H54 (cell line): ENCODE measurements around the gene JAG1.
A peak's percentile ranks its signal among the peaks of the same experiment; 100 is the strongest.

Source experiments
- DNase-seq: peaks from one replicate; pipeline ENCODE4 v3.0.0; 2011; ENCODE audit warnings: low spot score, mixed read lengths; ENCODE audit not compliant: insufficient read length
- FAIRE-seq: peaks from 3 replicates; lab custom pipeline; 2011; peaks lifted over from hg19 to GRCh38; lab: Jason Lieb, UNC
- POLR2A ChIP-seq: IDR thresholded peaks from 2 replicates; pipeline ENCODE4 v1.6.1; 2011; ENCODE audit warnings: low read depth, mild to moderate bottlenecking, low read length

JAG1 gene

DNA sequence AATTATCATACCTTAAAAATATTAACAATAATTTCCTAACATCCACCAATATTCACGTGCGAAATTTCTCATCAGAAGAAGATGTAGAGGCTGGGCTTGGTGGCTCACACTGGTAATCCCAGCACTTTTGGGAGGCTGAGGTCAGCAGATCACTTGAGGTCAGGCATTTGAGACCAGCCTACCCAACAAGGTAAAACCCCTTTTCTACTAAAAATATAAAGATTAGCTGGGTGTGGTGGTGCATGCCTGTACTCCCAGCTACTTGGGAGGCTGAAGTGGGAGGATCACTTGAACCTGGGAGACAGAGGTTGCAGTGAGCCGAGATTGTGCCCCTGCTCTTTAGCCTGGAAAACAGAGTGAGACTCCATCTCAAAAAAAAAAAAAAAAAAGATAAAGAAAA is 36.1 kb upstream of the JAG1 start:
- DNase-seq (no peak), FAIRE-seq (no peak)
- no peak for TF ChIP-seq POLR2A

DNA sequence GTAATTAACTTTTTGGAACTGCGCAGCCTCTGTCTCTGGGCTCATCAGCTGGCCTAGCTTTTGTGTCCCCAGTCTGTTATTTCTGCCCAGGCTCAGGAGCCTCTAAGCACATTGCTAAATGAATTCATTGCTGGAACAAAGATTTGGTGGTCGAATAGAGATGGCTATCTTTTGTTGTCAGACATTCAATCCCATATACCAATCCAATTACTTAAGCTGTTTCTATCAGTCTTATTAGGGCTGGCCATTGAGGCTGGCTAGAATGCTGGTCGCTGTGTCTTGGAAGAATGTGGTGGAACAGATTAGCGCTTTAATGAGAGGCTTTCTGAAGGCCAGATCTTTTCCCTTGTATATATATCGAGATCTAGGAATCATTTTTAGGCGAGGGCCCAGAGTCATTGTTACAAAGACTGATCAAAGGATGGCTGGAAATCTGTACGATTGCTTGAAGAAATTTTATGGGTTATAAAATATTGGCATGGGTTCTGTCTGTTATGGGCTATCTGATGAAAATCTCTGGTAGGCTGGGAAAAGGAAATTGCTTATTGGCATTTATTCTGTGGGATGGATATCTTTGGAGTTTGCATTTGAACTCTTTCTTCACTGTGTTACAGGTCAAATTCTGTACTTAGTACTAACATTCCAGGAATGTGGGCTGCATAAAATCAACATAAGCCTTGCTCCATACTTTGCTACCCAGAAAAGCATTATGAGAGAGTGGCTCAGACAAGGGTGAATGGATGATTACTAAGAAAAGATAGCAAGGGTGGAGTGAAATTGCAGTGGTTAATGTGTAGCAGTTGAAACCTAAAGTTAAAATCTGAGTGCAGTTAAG is 34.8 kb upstream of the JAG1 start:
- no peak for TF ChIP-seq POLR2A
- peak; percentile 20 for DNase-seq
- FAIRE-seq: no peak

DNA sequence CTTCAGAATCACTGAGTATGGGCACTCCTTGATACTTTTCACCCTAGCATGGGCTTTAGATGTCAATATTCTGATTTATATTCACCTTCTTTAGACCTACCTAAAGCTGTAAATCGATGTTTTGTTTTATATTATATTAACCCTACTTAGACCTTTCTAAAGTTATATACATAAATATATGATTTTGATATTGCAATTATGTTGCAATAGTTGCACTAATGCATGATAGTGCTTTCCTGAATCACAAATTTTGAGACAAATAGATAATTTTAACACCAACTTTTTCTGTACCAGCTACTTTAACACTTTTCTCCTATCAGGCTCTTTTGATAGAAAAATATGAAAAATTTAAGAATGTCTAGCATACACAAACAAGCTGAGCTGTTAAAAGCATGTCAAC is 34.0 kb upstream of the JAG1 start:
- FAIRE-seq (no peak), DNase-seq (no peak)
- no peak for TF ChIP-seq POLR2A

DNA sequence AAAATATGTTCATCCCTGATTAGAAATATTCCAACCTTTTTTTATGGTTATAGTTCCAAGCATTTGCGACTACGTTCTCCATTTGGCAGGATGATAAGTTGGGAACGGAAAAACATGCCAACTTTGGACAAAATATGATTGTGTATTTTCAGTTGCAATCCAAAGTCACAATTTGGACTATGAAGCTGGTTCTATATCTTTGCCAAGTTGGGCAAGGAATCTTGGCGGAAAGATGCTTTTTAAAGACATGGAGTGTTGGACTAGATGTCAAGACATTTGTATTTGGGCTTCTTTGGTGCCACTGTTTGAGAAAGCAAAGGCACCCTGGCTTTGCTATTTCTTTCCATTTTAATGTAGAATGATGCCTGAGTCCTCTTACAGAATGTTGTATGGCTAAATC is 33.3 kb upstream of the JAG1 start:
- FAIRE-seq (no peak), DNase-seq (no peak)
- no peak for TF ChIP-seq POLR2A

DNA sequence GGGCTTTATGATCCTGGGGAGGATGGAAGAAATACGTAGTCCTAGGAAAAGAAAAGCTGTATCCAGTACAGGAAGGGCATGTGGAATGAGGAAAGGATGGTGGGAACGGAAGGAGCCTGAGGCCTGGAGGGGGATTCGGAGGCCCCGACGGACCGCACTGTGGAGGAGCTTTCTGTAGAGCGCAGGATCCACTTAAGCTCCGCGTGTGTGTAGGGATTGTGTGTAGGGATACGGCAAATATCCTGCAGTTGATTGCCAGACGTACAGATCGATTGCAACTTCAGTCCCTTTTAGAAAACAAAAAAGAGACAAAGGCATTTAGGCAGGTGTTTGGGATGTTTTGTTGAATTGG is 32.6 kb upstream of the JAG1 start:
- FAIRE-seq (no peak), DNase-seq (no peak)
- no peak for TF ChIP-seq POLR2A

DNA sequence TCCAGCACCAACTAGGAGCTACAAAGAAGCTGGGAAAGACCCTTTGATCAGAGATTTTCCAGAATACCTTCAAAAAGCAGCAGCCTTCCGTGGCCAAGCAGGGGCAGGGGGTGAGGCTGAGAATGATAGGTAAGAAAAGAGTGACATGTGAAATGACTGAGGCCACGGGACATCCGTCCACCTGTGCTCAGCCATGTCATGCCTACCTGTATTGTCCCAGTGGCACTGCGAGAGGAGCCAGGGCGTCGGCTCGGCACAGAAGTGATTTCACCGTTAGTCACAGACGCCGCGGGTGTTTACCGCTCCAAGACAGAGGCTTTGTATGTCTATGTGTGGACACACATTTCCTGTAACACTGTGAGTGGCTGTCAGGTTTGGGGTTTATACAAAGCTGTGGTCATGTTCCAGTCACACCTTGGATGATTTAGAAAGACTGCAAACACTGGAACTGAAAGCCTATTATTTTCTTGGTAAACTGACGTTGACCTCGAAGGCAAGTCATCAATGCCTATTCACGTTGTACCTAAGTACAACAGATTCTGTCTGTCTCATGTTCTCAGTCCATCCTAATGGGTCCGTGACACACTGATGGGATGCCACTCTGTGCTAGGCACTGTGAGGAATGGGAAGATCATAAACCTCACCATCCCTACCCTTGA is 32.1 kb upstream of the JAG1 start:
- DNase-seq (peak; percentile 73), FAIRE-seq (peak; percentile 93)
- TF ChIP-seq POLR2A: no peak

DNA sequence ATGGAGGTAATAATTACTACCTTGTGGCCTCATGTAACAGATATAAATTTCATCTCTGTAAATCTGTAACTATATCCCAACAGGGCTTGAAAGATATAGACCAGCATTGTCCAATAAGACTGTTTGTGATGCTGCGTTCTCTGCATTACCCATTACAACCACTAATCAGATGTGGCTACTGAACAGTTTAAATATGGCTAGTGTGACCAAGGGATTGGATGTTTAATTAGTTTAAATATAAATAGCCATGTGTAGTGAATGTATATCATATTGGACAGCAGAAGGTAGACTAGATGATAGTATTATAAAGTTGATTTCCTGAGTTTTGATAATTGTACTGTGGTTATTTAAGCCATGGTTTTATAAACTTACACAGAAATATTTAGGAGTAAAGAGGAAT is 27.8 kb upstream of the JAG1 start:
- no peak for FAIRE-seq
- no peak for DNase-seq
- no peak for TF ChIP-seq POLR2A

DNA sequence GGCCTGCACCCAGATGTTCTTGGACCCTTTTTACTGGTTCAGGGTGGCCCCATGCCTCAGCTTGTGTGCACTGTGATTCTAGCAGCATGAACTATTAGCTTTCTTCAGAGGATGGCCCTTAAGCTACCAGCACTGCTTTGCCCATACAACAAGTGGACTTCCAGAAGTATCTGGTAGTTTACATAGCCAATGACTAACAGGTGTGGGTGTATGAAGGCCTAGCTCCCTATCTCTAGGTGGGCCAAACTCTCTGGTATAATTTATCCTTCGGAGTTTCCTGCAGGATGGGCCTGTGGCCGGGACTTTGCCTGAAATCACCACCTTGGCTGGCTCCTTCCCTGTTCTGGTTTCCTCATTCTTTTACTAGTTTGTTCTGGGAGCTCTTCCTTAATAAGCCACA is 26.1 kb upstream of the JAG1 start:
- FAIRE-seq (no peak), DNase-seq (no peak)
- no peak for TF ChIP-seq POLR2A

DNA sequence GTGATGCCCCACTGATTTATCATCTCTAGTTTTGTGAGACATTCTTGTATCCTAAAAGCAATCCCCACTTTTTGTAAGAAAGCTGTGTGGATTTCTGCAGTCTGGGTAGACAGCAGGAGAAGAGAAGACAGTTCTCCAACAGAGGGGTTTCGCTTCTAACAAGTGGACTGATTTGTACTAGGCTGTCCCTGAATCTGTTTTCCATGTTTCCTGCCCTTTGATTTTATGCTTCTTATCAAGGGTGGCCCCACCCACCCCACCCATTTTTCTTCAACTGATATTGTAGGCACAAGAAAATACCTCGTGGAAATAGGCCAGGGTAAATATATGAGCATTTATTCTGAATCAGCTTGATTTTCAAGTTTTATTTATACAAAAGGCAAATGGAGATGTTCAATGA is 25.7 kb upstream of the JAG1 start:
- TF ChIP-seq POLR2A: no peak

DNA sequence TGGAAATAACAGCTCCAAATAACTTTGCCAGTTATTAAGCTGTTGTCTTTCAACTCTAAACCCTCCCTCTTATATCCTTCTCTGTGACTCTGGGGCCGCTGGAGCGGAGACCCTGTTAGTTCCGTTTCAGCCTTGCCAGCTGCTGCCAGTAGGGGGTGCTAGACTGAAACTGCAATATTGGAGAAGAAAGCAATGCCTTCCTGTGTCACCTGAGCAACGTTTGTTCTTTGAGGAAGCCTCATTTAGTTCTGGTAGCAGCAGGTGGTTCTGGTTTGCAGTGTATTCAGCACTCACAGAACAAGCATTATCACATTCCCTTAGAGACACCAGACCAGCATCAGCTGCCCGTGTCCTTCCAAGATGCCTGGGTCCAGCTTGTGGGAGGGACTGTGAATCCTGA is 22.9 kb upstream of the JAG1 start:
- DNase-seq (no peak), FAIRE-seq (no peak)
- no peak for TF ChIP-seq POLR2A

More for the DNA sequence above, 25.7 kb upstream of the JAG1 start:
- DNase-seq (no peak), FAIRE-seq (no peak)

DNA sequence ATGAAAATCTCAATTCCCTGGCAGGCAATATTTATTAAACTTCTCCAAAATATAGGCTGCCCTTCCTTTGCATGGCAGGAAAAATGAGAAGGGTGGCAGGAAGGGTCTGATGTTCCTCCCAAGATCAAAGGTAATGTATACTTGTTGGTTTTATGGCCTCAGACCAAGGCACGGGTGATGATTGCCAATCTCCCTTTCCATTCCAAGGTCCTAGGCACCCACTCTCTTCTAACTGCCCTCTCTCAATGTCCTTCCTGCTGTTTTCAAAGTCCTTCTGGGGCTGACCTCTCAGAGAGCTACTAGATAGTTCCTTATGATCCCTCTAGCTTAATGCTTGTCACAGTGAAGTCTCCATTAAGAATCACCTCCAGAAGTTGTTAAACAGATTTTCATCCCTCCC is 15.6 kb upstream of the JAG1 start:
- no peak for FAIRE-seq
- TF ChIP-seq POLR2A: no peak
- no peak for DNase-seq

DNA sequence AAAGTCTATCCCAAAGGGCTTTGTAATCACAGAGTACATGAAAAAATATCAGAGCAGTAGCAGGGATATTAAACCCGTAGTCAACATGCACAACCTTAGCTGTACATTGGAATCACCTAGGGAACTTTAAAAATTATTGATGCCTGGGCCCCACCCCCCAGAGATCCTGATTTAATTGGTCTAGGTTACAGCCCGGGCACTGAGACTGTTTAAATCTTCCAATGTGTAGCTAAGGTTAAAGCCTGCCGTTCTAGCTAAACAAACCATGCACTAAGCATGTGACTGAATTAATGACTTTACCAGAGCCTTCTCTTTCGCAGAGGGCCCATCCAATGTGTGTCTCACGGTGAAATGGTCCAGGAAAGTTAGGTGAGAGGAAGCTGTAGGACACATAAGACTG is 14.1 kb upstream of the JAG1 start:
- no peak for FAIRE-seq
- DNase-seq: no peak
- TF ChIP-seq POLR2A: no peak

DNA sequence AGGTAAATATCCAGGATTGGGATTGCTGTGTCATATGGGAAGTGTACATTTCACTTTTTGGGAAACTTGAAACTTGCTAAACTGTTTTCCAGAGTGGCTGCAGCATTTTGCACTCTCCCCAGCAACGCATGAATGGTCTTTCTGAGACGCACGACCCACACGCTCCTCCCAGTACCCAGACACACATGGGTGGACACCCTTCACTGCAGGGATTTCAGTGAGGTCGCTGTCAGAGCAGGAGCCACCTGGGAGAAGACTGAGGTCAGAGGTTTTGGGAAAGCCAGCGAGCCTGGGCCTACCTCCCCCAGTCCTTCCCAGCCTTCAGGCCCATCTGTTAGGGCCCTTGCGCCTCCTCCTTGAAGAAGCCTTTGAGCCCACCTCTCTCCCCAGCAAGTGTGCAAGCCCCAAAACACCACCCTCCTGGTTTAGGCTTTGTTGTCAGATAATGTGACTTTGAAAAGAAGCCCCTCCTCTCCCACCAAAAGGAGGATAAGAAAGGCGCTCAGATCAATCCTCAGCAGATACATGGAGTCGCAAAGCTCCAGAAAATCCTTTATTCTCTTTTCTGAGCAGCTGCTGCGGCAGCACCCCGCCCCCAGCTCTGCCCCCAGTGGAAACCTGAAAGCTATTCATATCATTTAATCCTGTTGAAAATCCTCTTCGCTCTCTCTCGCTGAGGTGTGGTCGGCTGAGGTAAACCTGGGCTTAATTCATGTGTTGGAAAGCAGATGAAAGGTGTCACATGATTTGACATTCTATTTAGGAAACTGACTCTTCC is 12.7 kb upstream of the JAG1 start:
- no peak for DNase-seq
- FAIRE-seq: no peak
- no peak for TF ChIP-seq POLR2A

DNA sequence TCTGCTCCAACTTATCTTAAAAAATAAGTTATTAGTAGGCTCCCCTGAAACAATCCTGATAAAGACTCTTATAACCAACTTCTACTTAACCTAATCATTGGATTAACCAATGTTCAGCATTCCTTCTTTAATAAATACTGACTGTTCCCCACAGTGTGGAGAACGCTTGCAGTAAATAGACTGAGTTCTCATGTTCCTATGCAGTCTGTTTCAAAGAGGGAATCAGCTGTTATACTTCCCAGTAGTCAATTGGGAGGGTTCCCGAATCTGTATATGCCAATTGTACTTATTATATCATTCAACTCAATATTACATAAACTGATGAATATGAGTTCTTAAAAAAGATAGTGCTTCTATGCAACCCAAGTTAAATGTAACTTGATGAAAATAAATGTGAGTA is 9.7 kb upstream of the JAG1 start:
- DNase-seq (no peak), FAIRE-seq (no peak)
- TF ChIP-seq POLR2A: no peak
